GM18520 (cell line): ENCODE measurements around the gene ZBTB8A.
"Not testable (repeated sequence)": the region's sequence is repeated elsewhere in the genome, so short reads cannot be mapped to it uniquely, and the experiment has no call there.

ENCODE experiments used
- ATAC-seq: cut with Tn5 transposase; IDR thresholded peaks from one replicate; pipeline ENCODE4 v1.9.1; 2021; ENCODE audit not compliant: unreplicated experiment

The ZBTB8A gene

DNA sequence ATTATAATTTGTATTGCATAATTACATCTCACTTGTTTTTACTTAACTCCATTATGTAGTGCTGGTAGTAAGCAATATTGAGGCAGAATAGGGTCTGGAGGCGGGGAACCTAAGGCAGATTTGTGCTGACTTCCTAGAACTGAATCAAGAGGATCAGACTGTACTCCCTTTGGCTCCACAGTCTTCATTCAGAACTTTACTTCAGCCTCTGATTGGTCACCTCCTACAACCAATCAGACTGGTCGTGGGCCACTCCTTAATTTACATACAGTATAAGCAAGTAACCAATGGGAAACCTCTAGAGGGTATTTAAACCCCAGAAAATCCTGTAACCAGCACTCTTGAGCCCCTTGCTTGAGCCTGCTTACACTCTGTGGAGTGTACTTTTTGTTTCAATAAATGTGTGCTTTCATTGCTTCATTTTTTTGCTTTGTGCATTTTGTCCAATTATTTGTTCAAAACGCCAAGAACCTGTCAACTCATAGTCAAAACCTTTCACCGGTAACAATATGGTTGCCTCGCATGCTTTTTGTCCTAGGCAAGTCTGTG is 79.5 kb downstream of the ZBTB8A start:
- ATAC-seq: no peak

DNA sequence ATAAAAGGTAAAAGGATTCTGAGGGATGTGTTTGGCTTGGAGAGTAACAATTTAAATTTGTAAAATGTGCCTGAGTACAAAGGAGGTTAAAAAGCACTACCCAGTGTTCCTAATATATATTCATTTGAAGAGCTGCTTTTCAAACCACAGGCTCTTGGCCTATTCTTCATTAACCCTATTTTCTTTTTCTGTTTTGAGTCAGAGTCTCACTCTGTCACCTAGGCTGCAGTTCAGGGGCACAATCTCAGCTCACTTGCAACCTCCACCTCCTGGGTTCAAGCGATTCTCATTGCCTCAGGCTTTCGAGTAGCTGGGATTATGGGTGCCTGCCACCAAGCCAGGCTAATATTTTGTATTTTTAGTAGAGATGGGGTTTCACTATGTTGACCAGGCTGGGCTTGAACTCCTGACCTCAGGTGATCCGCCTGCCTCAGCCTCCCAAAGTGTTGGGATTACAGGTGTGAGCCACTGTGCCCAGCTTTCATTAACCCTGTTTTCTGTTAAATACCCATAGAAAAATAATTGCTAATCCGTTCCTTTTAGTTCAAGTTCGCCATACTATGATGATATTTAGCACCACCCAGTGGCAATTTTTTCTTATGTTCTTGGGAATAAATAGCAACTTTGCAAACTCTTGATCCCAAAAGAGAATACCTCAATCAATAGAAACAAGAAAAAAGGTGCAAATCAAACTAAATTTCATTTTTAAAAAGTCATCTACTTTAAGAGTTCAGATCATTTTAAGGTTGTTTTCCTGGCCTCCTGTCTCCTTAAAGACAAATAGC is 80.7 kb downstream of the ZBTB8A start:
- ATAC-seq: peak; percentile 48

DNA sequence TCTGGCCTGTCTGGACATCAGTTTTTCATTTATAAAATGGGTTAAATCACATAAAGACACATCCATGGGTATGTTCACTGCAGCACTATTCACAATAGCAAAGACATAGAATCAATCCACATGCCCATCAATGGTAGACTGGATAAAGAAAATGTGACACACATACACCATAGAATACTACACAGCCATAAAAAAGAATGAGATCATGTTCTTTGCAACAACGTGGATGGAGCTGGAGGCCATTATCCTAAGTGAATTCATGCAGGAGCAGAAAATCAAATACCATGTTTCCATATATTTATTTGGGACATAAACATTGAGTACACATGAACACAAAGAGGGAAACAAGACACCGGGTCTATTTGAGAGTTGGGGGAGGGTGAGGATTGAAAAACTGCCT is 83.0 kb downstream of the ZBTB8A start:
- ATAC-seq: no peak

DNA sequence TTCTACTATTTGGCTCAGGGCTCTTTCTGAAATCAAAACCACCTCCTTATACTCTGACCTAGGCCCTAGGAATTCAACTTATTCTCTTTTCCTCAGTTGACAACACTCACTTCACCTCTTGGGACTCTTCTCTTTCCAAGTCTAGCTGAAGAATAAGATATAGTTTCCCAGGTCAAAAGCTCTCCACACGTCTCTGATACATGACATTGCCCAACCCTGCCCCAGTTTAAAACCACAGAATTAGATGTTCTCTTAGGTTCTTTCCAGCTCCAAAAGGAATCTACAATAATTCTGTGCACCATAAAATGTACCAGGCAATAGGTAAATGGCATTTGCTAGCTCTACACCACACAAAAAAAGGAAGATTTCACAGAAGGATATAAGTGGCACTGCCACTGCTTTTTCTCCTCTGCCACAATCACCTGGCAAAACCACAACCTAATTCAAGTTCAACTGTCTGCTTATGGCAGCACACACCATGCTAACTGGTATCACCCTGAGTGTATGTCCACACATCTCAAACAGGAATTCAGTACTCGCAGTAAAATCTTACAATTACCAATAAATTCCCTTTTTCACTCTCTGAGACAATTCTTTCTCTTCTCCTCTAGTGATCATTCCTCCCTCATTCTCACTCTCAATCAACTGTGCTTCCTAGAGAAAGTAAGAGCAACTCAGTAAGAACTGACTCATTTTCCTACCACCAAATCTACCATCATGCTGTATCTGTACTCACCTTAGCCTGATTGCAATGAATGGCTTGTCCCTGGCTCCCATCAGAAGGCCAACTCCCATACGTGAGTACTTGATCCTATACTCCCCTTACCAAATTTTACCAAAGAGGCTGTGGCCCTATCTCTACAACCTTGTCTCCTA is 83.8 kb downstream of the ZBTB8A start:
- ATAC-seq: no peak

DNA sequence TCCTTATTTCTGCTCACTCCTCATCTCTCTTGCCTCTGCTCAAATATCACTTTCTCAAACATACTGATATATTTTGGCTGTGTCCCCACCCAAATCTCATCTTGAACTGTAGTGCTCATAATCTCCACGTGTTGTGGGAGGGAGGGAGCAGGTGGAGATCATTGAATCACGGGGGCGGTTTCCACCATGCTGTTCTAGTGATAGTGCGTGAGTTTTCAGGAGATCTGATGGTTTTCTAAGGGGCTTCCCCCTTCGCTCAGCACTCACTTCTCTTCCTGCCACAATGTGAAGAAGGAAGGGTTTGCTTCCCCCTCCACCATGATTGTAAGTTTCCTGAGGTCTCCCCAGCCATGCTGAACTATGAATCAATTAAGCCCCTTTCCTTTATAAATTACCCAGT is 84.5 kb downstream of the ZBTB8A start:
- no peak for ATAC-seq

DNA sequence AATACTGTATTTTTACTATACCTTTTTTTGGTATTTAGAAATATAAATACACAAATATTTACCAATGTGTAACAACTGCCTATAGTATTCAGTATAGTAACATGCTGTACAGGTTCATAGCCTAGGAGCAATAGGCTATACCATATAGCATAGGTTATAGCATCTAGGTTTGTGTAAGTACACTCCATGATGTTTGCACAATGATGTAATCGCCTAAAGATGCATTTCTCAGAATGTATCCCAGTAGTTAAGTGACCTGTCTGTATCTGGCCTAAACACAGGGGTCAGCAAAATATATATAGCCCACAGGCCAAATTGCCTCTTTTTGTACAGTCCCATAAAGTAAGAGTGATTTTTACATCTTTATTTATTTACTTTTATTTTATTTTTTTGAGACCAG is 86.9 kb downstream of the ZBTB8A start:
- no peak for ATAC-seq

DNA sequence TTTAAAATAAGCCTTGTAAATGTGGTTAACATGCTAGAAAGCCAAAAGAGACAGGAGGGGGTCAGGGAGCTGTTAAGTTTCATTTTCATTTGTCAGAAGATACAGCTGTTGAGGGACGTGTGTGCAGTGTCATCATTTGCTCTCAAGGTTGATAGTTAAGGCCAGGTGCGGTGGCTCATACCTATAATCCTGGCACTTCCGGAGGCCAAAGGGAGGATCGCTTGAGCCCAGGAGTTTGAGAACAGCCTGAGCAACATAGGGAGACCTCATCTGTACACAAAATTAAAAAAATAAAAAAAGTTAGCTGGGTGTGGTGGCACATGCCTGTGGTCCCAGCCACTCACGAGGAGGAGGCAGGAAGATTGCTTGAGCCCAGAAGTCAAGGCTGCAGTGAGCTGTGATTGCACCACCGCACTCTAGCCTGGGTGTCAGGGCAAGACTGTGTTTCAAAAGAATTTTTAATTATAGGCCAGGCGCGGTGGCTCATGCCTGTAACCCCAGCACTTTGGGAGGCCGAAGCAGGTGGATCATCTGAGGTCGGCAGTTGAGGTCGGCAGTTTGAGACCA is 88.5 kb downstream of the ZBTB8A start:
- ATAC-seq: no peak

DNA sequence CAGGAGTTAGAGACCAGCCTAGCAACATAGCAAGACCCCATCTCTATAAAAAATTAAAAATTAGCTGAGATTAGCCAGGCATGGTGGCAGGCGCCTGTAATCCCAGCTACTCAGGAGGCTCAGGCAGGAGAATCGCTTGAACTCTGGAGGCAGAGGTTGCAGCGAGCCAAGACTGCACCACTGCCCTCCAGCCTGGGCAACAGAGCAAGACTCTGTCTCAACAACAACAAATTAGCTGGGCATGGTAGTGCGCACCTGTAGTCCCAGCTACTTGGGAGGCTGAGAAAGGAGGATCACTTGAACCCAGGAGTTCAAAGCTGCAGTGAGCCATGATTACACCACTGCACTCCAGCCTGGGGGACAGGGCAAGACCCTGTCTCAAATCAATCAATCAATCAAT is 90.9 kb downstream of the ZBTB8A start:
- ATAC-seq: not testable (repeated sequence)

DNA sequence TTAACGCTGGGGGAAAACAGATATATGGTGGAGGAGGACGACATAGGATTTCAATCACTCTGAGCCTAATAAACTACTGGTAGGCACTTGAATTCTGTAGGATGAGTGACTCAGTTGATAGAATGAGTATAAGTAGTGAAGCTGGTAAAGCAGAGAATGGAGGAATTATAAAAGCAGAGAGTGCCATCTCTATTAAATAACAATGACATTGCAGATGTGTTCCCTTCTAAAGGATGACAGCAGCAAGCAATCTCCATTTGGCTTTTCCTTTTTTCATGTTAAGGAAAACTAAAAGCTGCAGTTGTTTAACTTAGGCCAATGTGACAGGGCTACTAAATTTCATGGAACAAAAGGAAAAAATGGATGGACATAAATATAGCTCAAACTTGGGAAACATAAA is 93.6 kb downstream of the ZBTB8A start:
- ATAC-seq: no peak

DNA sequence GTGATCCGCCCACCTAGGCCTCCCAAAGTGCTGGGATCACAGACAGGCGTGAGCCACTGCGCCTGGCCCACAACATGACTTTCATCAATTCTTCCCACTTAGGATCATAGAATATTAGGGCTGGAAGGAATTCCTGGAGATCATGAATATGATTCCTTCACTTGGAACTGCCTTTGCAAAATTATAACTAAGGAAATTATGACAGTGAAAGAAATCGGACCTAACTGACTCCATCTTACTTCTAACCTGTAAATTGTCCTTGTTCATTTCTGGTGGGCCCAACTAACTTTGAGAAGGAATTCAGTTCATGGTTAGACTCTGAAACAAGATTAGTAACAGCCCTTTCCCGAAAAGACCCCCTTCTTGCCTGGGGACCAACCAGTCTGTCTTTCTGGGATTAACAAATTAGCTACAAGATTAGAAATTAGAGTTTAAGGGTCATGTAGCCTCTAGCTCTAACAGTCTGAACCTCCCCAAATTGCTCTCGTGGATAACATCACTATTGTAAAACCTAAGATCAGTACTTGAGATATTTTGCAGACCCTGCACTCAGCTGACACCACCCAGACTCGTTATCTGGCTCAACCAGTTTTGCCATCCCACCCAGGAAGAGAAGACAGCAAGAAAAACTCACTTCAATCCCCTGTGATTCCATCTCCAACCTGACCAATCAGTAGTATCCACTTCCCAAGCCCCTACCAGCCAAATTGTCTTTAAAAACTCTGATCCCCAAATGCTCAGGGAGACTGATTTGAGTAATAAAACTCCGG is 96.5 kb downstream of the ZBTB8A start:
- ATAC-seq: no peak

DNA sequence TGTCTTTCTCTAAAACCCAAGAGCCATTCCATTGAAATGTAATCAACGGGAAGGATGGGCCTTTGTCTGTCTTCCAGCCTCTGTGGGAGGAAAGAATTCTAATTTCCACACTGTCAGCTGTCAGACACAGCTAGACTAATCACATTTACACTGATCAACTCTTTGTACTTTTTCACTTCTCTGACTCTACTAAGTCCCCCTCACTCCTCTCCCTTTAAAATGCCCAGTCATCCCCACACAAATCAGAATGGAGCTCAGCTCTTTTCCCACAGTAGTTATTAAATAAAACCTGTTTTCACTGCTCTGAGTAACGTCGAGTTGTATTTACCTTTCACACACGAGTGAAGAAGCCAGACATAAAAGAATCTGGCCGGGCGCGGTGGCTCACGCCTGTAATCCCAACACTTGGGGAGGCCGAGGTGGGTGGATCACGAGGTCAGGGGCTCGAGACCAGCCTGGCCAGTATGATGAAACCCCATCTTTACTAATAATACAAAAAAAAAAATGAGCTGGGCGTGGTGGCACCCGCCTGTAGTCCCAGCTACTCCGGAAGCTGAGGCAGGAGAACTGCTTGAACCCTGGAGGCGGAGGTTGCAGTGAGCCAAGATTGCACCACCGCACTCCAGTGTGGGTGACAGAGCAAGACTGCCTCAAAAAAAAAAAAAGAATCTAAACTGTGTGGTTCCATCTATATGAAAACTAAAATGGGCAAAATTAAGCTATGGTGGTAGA is 97.9 kb downstream of the ZBTB8A start:
- no peak for ATAC-seq

DNA sequence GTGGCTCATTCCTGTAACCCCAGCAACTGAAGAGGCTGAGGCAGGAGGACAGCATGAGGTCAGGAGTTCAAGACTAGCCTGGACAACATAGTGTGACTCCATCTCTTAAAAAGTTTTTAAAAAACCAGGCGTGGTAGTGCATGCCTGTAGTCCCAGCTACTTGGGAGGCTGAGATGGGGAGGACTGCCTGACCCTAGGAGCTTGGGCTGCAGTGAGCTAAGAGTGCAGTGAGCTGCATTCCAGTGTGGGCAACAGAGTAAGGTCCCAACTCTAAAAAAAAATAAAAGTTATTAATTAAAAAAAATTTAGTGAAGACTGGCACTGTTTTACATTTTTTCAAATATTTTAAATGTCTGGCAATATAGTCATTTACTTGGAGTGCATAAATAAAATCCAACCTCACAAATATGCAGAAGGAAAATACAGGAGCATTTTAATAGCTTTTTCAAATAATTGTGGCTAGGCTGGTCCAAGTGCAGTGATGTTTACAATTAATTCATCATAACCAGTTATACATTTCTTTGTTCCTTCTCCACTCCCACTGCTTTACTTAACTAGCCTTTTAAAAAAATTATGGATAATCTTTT is 100.4 kb downstream of the ZBTB8A start:
- no peak for ATAC-seq

DNA sequence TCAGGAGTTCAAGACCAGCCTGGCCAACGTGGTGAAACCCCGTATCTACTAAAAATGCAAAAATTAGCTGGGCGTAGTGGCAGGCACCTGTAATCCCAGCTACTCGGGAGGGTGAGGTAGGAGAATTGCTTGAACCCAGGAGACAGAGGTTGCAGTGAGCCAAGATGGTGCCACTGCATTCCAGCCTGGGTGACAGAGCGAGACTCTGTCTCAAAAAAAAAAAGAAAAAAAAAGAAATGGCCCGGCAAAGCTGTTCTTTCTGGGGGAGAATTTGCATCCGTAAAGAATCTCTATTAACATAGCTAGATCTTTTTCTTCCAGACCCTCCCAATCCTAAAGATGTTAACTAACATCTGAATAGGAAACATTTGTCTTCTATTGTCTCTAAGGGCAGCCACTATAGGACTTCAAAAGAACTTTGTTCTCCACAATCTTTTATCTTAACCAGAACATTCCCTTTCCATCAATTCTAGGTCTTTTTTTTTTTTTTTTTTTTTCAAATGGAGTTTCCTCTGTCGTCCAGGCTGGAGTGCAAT is 103.1 kb downstream of the ZBTB8A start:
- not testable (repeated sequence) for ATAC-seq

DNA sequence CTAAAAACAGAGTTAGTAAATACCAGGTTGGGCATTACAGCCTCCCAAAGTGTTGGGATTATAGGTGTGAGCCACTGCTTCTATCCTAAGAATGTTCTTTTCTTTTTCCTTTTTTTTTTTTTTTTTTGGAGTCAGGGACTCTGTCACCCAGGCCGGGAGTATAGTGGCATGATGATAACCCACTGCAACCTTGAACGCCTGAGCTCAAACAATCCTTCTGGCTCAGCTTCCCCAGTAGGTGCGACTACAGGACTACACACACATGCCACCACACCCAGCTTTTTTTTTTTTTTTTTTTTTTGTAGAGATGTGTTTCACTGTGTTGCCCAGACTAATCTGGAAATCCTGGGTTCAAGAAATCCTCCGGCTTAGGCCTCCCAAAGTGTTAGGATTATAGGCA is 105.2 kb downstream of the ZBTB8A start:
- ATAC-seq: no peak

DNA sequence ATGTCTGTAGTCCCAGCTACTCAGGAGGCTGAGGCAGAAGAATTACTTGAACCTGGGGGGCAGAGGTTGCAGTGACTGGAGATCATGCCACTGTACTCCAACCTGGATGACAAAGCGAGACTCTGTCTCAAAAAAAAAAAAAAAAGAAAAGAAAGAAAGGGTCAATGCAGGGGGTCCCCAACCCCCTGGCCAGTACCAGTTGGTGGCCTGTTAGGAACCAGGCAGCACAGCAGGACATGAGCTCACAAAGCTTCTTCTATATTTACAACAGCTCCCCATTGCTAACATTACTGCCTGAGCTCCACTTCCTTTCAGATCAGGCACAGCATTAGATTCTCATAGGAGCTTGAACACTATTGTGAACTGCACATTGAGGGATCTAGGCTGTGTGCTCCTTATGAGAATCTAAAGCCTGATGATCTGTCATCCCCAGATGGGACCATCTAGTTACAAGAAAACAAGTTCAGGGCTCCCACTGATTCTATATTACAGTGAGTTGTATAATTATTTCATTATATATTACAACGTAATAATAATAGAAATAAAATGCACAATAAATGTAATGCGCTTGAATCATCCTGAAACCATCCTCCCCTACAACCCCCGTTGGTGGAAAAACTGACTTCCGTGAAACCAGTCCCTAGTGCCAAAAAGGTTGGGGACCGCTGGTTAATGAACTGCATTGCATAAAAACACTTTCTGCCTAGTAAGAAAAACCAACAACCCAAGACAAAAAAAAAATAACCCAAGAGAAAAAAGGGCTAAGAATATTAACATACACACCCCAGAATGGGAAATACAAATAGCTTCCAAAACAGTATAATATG is 108.3 kb downstream of the ZBTB8A start:
- no peak for ATAC-seq

DNA sequence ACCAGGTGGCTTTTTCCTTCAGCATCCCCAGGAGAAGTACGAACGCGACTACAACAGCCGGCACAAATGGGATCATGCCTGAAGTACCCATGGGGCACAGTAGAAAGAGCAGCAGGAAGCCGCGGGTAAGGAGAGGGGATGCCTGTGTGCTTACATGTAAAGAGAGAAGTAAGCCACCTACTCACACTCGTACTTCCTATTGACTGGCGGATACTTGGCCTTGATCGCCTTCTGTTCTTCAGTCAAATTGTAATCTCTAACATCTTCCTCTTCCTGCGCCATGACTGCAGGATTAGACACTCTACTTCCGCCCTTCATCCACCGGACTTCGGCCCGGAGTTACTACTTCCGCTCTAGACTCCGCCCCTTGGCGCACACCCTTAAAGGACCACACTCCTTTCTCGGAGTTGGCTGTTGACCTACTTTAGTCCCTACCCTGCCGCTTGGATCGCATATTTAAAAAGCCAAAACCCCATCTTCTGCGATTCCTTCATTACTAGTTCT is 111.1 kb downstream of the ZBTB8A start, which contains the start of gene ZBTB8OS:
TSS of gene ZBTB8OS (minus strand) at position 303 of the 504 bp plus-strand sequence. CDS start at position 282, 21 bp downstream.
- ATAC-seq: peak; percentile 59

DNA sequence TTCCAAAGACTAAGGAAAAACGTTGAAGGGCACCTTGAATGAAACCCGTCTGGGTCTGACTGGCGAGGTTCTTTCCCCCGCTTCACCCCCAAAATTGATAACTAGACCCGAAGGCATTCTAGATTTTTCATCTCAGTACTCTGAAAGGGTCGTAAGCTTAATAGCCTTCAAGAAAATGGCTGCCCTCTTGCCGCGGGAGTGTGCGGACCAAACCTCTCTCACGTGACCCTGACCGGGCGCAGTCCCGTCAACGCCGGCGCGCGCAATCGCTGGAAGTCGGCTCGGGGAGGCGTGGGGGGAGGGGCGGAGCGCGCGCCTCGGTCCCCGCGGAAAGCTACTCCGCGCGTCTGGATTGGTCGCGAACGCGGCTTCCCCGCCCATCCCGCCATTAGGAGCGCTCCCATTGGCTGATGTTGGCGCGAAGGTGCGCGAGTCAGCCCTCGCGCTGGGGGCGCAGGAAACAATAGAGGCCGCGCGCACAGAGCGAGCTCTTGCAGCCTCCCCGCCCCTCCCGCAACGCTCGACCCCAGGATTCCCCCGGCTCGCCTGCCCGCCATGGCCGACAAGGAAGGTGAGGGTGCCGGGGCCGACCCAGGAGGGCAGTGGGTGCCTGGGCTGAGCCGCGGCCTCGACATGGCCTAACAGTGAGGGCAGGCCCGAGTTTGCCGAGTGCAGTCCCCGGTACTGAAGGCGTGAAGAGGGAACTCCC is 111.7 kb downstream of the ZBTB8A start, which contains the start of gene RBBP4:
TSS of gene RBBP4 (plus strand) at position 457 of the 709 bp plus-strand sequence. CDS start at position 556, 99 bp downstream.
- ATAC-seq: peak; percentile 85
